HEK293 (cell line): Measurements from ENCODE around the gene IFFO2.
A peak's percentile ranks its signal among the peaks of the same experiment; 100 is the strongest.

Source experiments
- GFI1B ChIP-seq: fragments of 450-650 bp; formaldehyde crosslinking; IDR thresholded peaks from 2 replicates; pipeline ENCODE4 v1.5.1; 2016; ENCODE audit warnings: missing biosample characterization, missing genetic modification characterization
- GLI4 ChIP-seq: fragments of 450-650 bp; formaldehyde crosslinking; IDR thresholded peaks from 2 replicates; pipeline ENCODE4 v1.5.1; 2016; ENCODE audit warnings: missing biosample characterization, missing genetic modification characterization
- INSM2 ChIP-seq: fragments of 450-650 bp; formaldehyde crosslinking; IDR thresholded peaks from 2 replicates; pipeline ENCODE4 v1.5.1; 2016; ENCODE audit warnings: missing biosample characterization, missing genetic modification characterization
- KLF1 ChIP-seq: fragments of 450-650 bp; formaldehyde crosslinking; IDR thresholded peaks from 2 replicates; pipeline ENCODE4 v1.5.1; 2016; ENCODE audit warnings: missing biosample characterization, missing genetic modification characterization
- KLF17 ChIP-seq: fragments of 450-650 bp; formaldehyde crosslinking; IDR thresholded peaks from 2 replicates; pipeline ENCODE4 v1.5.1; 2016; ENCODE audit warnings: missing biosample characterization, missing genetic modification characterization
- KLF7 ChIP-seq: fragments of 450-650 bp; formaldehyde crosslinking; IDR thresholded peaks from 2 replicates; pipeline ENCODE4 v1.5.1; 2016; ENCODE audit warnings: missing biosample characterization, missing genetic modification characterization, borderline replicate concordance
- SCRT2 ChIP-seq: fragments of 450-650 bp; formaldehyde crosslinking; IDR thresholded peaks from 2 replicates; pipeline ENCODE4 v1.5.1; 2016; ENCODE audit warnings: missing biosample characterization, missing genetic modification characterization
- TCF7L2 ChIP-seq: IDR thresholded peaks from 2 replicates; pipeline ENCODE4 v1.6.1; 2011; ENCODE audit warnings: low read depth, mild to moderate bottlenecking, inconsistent platforms, low read length, moderate library complexity, borderline replicate concordance
- WT1 ChIP-seq: fragments of 450-650 bp; formaldehyde crosslinking; IDR thresholded peaks from 2 replicates; pipeline ENCODE4 v1.5.1; 2016; ENCODE audit warnings: missing biosample characterization, missing genetic modification characterization
- ZIC2 ChIP-seq: fragments of 450-650 bp; formaldehyde crosslinking; IDR thresholded peaks from 2 replicates; pipeline ENCODE4 v1.5.1; 2016; ENCODE audit warnings: missing biosample characterization, missing genetic modification characterization
- ZNF148 ChIP-seq: fragments of 450-650 bp; formaldehyde crosslinking; IDR thresholded peaks from 2 replicates; pipeline ENCODE4 v1.5.0; 2017; ENCODE audit warnings: missing biosample characterization, missing genetic modification characterization, borderline replicate concordance
- ZNF155 ChIP-seq: fragments of 450-650 bp; formaldehyde crosslinking; IDR thresholded peaks from 2 replicates; pipeline ENCODE4 v1.5.1; 2016; ENCODE audit warnings: missing biosample characterization, missing genetic modification characterization
- ZNF18 ChIP-seq: fragments of 450-650 bp; formaldehyde crosslinking; IDR thresholded peaks from 2 replicates; pipeline ENCODE4 v1.5.1; 2016; ENCODE audit warnings: missing biosample characterization, missing genetic modification characterization
- ZNF184 ChIP-seq: fragments of 450-650 bp; IDR thresholded peaks from 2 replicates; pipeline ENCODE4 v1.5.1; 2018; ENCODE audit warnings: missing biosample characterization, mild to moderate bottlenecking, missing genetic modification characterization
- ZNF202 ChIP-seq: fragments of 450-650 bp; formaldehyde crosslinking; IDR thresholded peaks from 2 replicates; pipeline ENCODE4 v1.5.1; 2016; ENCODE audit warnings: missing biosample characterization, missing genetic modification characterization, borderline replicate concordance
- ZNF214 ChIP-seq: fragments of 450-650 bp; formaldehyde crosslinking; IDR thresholded peaks from 2 replicates; pipeline ENCODE4 v1.5.1; 2017; ENCODE audit warnings: missing biosample characterization, mild to moderate bottlenecking, missing genetic modification characterization, borderline replicate concordance
- ZNF239 ChIP-seq: fragments of 450-650 bp; formaldehyde crosslinking; IDR thresholded peaks from 2 replicates; pipeline ENCODE4 v1.5.1; 2016; ENCODE audit warnings: missing biosample characterization, missing genetic modification characterization
- ZNF266 ChIP-seq: fragments of 450-650 bp; formaldehyde crosslinking; IDR thresholded peaks from 2 replicates; pipeline ENCODE4 v1.5.1; 2016; ENCODE audit warnings: missing biosample characterization, missing genetic modification characterization, low read depth
- ZNF292 ChIP-seq: fragments of 450-650 bp; formaldehyde crosslinking; IDR thresholded peaks from 2 replicates; pipeline ENCODE4 v1.5.1; 2016; ENCODE audit warnings: low read depth, missing biosample characterization, missing genetic modification characterization, borderline replicate concordance
- ZNF311 ChIP-seq: fragments of 450-650 bp; formaldehyde crosslinking; IDR thresholded peaks from 2 replicates; pipeline ENCODE4 v1.5.1; 2017; ENCODE audit warnings: missing biosample characterization, missing genetic modification characterization, borderline replicate concordance
- ZNF341 ChIP-seq: fragments of 450-650 bp; formaldehyde crosslinking; IDR thresholded peaks from 2 replicates; pipeline ENCODE4; 2016; ENCODE audit warnings: low read depth, missing biosample characterization, missing genetic modification characterization
- ZNF350 ChIP-seq: fragments of 450-650 bp; formaldehyde crosslinking; IDR thresholded peaks from 2 replicates; pipeline ENCODE4 v1.5.0; 2017; ENCODE audit warnings: missing biosample characterization, mild to moderate bottlenecking, missing genetic modification characterization
- ZNF362 ChIP-seq: fragments of 450-650 bp; formaldehyde crosslinking; IDR thresholded peaks from 2 replicates; pipeline ENCODE4 v1.5.1; 2016; ENCODE audit warnings: missing biosample characterization, missing genetic modification characterization
- ZNF394 ChIP-seq: fragments of 450-650 bp; formaldehyde crosslinking; IDR thresholded peaks from 2 replicates; pipeline ENCODE4 v1.5.1; 2016; ENCODE audit warnings: missing biosample characterization, missing genetic modification characterization, mild to moderate bottlenecking, moderate library complexity, borderline replicate concordance
- ZNF423 ChIP-seq: fragments of 450-650 bp; formaldehyde crosslinking; IDR thresholded peaks from 2 replicates; pipeline ENCODE4 v1.5.1; 2016; ENCODE audit warnings: missing biosample characterization, missing genetic modification characterization
- ZNF510 ChIP-seq: fragments of 450-650 bp; formaldehyde crosslinking; IDR thresholded peaks from 2 replicates; pipeline ENCODE4 v1.5.1; 2018; ENCODE audit warnings: mild to moderate bottlenecking, missing genetic modification characterization, missing biosample characterization; ENCODE audit not compliant: insufficient replicate concordance
- ZNF530 ChIP-seq: fragments of 450-650 bp; formaldehyde crosslinking; IDR thresholded peaks from 2 replicates; pipeline ENCODE4 v1.5.1; 2016; ENCODE audit warnings: low read depth, missing biosample characterization, missing genetic modification characterization
- ZNF626 ChIP-seq: fragments of 450-650 bp; sonication (Bioruptor Pico); formaldehyde crosslinking; IDR thresholded peaks from 2 replicates; pipeline ENCODE4 v1.5.1; 2018; ENCODE audit warnings: missing biosample characterization, missing genetic modification characterization, inconsistent platforms
- ZNF658 ChIP-seq: fragments of 450-650 bp; formaldehyde crosslinking; IDR thresholded peaks from 2 replicates; pipeline ENCODE4; 2016; ENCODE audit warnings: missing biosample characterization, missing genetic modification characterization
- ZNF704 ChIP-seq: fragments of 450-650 bp; formaldehyde crosslinking; IDR thresholded peaks from 2 replicates; pipeline ENCODE4 v1.5.1; 2016; ENCODE audit warnings: missing biosample characterization, missing genetic modification characterization
- ZNF776 ChIP-seq: fragments of 450-650 bp; formaldehyde crosslinking; IDR thresholded peaks from 2 replicates; pipeline ENCODE4 v1.5.0; 2017; ENCODE audit warnings: missing biosample characterization, missing genetic modification characterization, borderline replicate concordance
- ZNF830 ChIP-seq: fragments of 450-650 bp; IDR thresholded peaks from 2 replicates; pipeline ENCODE4 v1.5.0; 2018; ENCODE audit warnings: missing biosample characterization, missing genetic modification characterization, low read depth, mild to moderate bottlenecking, moderate library complexity
- ZNF837 ChIP-seq: fragments of 450-650 bp; formaldehyde crosslinking; IDR thresholded peaks from 2 replicates; pipeline ENCODE4 v1.5.1; 2016; ENCODE audit warnings: missing biosample characterization, missing genetic modification characterization

The IFFO2 gene

GRCh38 chr1:18945401-18945849 is 11.1 kb downstream of the IFFO2 start (continued):
- TF ChIP-seq ZNF362 (tag by site-specific recombination) (no peak), ZNF510 (tag by site-specific recombination) (no peak), ZNF18 (tag by site-specific recombination) (peak; percentile 96), WT1 (tag by site-specific recombination) (no peak), GFI1B (tag by site-specific recombination) (no peak), ZNF837 (no peak), ZIC2 (peak; percentile 34; the same call in 1 of the 2 replicates), ZNF239 (no peak), ZNF292 (tag by site-specific recombination) (no peak), ZNF423 (tag by site-specific recombination) (peak; percentile 42; the same call in 1 of the 2 replicates), ZNF266 (no peak), ZNF148 (tag by site-specific recombination) (no peak), ZNF626 (no peak), KLF7 (tag by site-specific recombination) (no peak), KLF1 (tag by site-specific recombination) (no peak), ZNF341 (tag by site-specific recombination) (no peak), GLI4 (tag by site-specific recombination) (no peak), ZNF704 (no peak), ZNF155 (tag by site-specific recombination) (no peak), ZNF530 (tag by site-specific recombination) (no peak), SCRT2 (tag by site-specific recombination) (no peak), ZNF830 (tag by site-specific recombination) (no peak), ZNF311 (tag by site-specific recombination) (no peak), ZNF214 (tag by site-specific recombination) (no peak), INSM2 (tag by site-specific recombination) (no peak), ZNF202 (tag by site-specific recombination) (no peak), TCF7L2 (no peak), ZNF658 (tag by site-specific recombination) (no peak), ZNF350 (tag by site-specific recombination) (no peak), KLF17 (tag by site-specific recombination) (no peak), ZNF184 (tag by site-specific recombination) (no peak), ZNF776 (tag by site-specific recombination) (no peak), ZNF394 (tag by site-specific recombination) (no peak)
